GM18867 (cell line): ENCODE results near the gene CEACAM19.
"Not testable (repeated sequence)": the region's sequence is repeated elsewhere in the genome, so short reads cannot be mapped to it uniquely, and the experiment has no call there.

Experiments
- ATAC-seq: cut with Tn5 transposase; IDR thresholded peaks from one replicate; pipeline ENCODE4 v1.9.1; 2021; ENCODE audit warnings: mild to moderate bottlenecking, moderate library complexity; ENCODE audit not compliant: unreplicated experiment

CEACAM19 gene

GRCh38 chr19:44671400-44671799 lies at the start of gene CEACAM19:
Gene CEACAM19, plus strand, starts transcription at chr19:44671482. Its CDS starts 450 bp downstream, at chr19:44671932.
- no peak for ATAC-seq

- ATAC-seq = no peak
These were observed 48.2 kb upstream of the CEACAM19 start for GRCh38 chr19:44623080-44623479.

GRCh38 chr19:44623626-44624025 lies 47.7 kb upstream of the CEACAM19 start:
- no peak for ATAC-seq

GRCh38 chr19:44624840-44625354 lies 46.4 kb upstream of the CEACAM19 start:
- ATAC-seq = no peak

- not testable (repeated sequence) for ATAC-seq
These were observed 45.6 kb upstream of the CEACAM19 start for GRCh38 chr19:44625637-44626036.

- ATAC-seq = no peak
These were observed 45.1 kb upstream of the CEACAM19 start for GRCh38 chr19:44626048-44626624.

GRCh38 chr19:44627631-44628030 lies 43.7 kb upstream of the CEACAM19 start:
- no peak for ATAC-seq

- no peak for ATAC-seq
These were observed 42.5 kb upstream of the CEACAM19 start for GRCh38 chr19:44628793-44629192.

GRCh38 chr19:44631611-44632010 lies 39.7 kb upstream of the CEACAM19 start:
- not testable (repeated sequence) for ATAC-seq

GRCh38 chr19:44634058-44634457 lies 37.2 kb upstream of the CEACAM19 start:
- not testable (repeated sequence) for ATAC-seq

- ATAC-seq = no peak
These were observed 36.5 kb upstream of the CEACAM19 start for GRCh38 chr19:44634785-44635184.

GRCh38 chr19:44635581-44636438 lies 35.5 kb upstream of the CEACAM19 start:
- no peak for ATAC-seq

GRCh38 chr19:44636439-44637389 lies 34.6 kb upstream of the CEACAM19 start:
- no peak for ATAC-seq

- ATAC-seq = no peak
These were observed 33.9 kb upstream of the CEACAM19 start for GRCh38 chr19:44637390-44637764.

- ATAC-seq = no peak
These were observed 30.8 kb upstream of the CEACAM19 start for GRCh38 chr19:44640518-44640917.

- no peak for ATAC-seq
These were observed 29.6 kb upstream of the CEACAM19 start for GRCh38 chr19:44641501-44642265.

- ATAC-seq = no peak
These were observed 28.9 kb upstream of the CEACAM19 start for GRCh38 chr19:44642377-44642776.

- no peak for ATAC-seq
These were observed 27.5 kb upstream of the CEACAM19 start, which contains the start of gene PVR for GRCh38 chr19:44643605-44644401. Gene PVR, plus strand, starts transcription at chr19:44643910. Its CDS starts 187 bp downstream, at chr19:44644097.

GRCh38 chr19:44644402-44645016 lies 26.8 kb upstream of the CEACAM19 start:
- ATAC-seq = no peak
